ENCODE results near the gene NELL2. TPM values are rescaled to one million over a fixed set of nuclear protein-coding genes. Genes with fewer than 3 reads are reported as not detected.

Gene NELL2
- total and polyA plus RNA-seq, 9 of the 15 experiments (the other 6 are each of a cell fraction or from before 2014, with no cell fraction given): 0.32 to 1.1 (median 0.53) TPM

- TF ChIP-seq KLF6 (CRISPR knock-in tag; IDR thresholded peaks at IDR 0.05; ENCODE audit: borderline replicate concordance): no peak
- no peak for TF ChIP-seq ARID1B (IDR thresholded peaks at IDR 0.05)
- no peak for TF ChIP-seq ZNF668 (CRISPR knock-in tag; IDR thresholded peaks at IDR 0.05)
- no peak for TF ChIP-seq HDAC3 (IDR thresholded peaks at IDR 0.05; ENCODE audit: borderline replicate concordance, partially characterized antibody)
- TF ChIP-seq ZNF583 (CRISPR knock-in tag; IDR thresholded peaks at IDR 0.05): no peak
- no peak for TF ChIP-seq ZNF695 (CRISPR knock-in tag; IDR thresholded peaks at IDR 0.05)
These were observed 411.9 kb downstream of the NELL2 start (continued) for GRCh38 chr12:44464180-44464579.

DNA sequence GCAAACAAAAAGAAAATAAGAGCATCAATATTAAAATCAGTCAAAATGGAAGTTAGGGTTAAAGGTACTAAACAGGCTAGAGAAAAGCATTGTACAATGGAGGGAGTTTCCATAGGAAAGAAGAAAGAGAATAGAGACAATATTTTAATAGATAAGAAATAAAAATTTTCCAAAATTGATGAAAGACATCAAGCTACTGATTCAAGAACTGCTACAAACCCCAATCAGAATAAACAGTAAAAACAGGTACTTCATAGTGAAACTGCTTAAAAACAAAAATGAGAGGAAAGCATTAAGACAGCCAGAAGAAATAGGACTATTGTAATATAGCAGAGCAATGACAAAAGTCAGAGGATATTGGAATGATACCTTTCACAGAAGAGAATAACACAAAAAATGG is 413.4 kb downstream of the NELL2 start:
- no peak for FAIRE-seq
- ChIA-PET POLR2A (no interaction called here), CTCF (ENCODE audit: low intra/inter-chr PET ratio) (no interaction called here)
- Histone ChIP-seq H3K9ac (ENCODE audit: insufficient read depth in 1 of 2, low read depth in 2 of 2, low read length in 2 of 2) (no peak overlapping the region), H3K4me3 (no peak overlapping the region), H3K79me2 (ENCODE audit: control insufficient read depth, insufficient read depth, low read length) (no peaks in the 10 kb centered on the region), H3K27ac (ENCODE audit: extremely low read depth, low read depth, low read length) (no peak overlapping the region), H3K36me3 (ENCODE audit: control insufficient read depth, insufficient read depth, low read length) (no peaks in the 10 kb centered on the region), H3K4me2 (ENCODE audit: insufficient read depth, low read length) (no peak overlapping the region), H3K9me1 (ENCODE audit: control insufficient read depth, insufficient read depth, low read length) (no peaks in the 10 kb centered on the region), H3K9me3 (replicated peaks; ENCODE audit: control insufficient read depth, insufficient read depth, low read depth, low read length) (no peaks in the 10 kb centered on the region), H2AFZ (ENCODE audit: low read depth, low read length) (no peak overlapping the region), H3K4me1 (replicated peaks in 1 of 2; ENCODE audit: control insufficient read depth in 2 of 2, insufficient read depth in 2 of 2, low read length in 2 of 2) (no peaks in the 10 kb centered on the region), H3K27me3 (ENCODE audit: control insufficient read depth in 2 of 2, insufficient read depth in 2 of 2, low read length in 2 of 2) (no peaks in the 10 kb centered on the region), H4K20me1 (replicated peaks; ENCODE audit: control insufficient read depth, insufficient read depth, low read length) (no peaks in the 10 kb centered on the region)
- no peak for ATAC-seq
- no peak for DNase-seq (ENCODE audit: extremely low read depth in 1 of 4, low spot score in 3 of 4)
- intact Hi-C loops (cut with micrococcal nuclease) (no loop called here), in situ Hi-C loops (cut with MboI) (no loop called here)
- BruUV-seq (replicated peaks): no TSS peak
- TF ChIP-seq ZNF76 (CRISPR knock-in tag; IDR thresholded peaks at IDR 0.05; ENCODE audit: borderline replicate concordance) (no peak), REST (IDR thresholded peaks at IDR 0.05; ENCODE audit: borderline replicate concordance) (no peak), REST (CRISPR knock-in tag; IDR thresholded peaks at IDR 0.05; ENCODE audit: low read depth) (no peak), GABPB1 (CRISPR knock-in tag; IDR thresholded peaks at IDR 0.05) (no peak)
- TF ChIP-seq, protein P1, sequence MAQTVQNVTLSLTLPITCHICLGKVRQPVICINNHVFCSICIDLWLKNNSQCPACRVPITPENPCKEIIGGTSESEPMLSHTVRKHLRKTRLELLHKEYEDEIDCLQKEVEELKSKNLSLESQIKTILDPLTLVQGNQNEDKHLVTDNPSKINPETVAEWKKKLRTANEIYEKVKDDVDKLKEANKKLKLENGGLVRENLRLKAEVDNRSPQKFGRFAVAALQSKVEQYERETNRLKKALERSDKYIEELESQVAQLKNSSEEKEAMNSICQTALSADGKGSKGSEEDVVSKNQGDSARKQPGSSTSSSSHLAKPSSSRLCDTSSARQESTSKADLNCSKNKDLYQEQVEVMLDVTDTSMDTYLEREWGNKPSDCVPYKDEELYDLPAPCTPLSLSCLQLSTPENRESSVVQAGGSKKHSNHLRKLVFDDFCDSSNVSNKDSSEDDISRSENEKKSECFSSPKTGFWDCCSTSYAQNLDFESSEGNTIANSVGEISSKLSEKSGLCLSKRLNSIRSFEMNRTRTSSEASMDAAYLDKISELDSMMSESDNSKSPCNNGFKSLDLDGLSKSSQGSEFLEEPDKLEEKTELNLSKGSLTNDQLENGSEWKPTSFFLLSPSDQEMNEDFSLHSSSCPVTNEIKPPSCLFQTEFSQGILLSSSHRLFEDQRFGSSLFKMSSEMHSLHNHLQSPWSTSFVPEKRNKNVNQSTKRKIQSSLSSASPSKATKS (CRISPR knock-in tag; IDR thresholded peaks at IDR 0.05): no peak

Data from K562 (cell line).